Astrocyte of the spinal cord (primary cell): ENCODE measurements around the gene CCL18.
"Not testable (repeated sequence)": the region's sequence is repeated elsewhere in the genome, so short reads cannot be mapped to it uniquely, and the experiment has no call there.

Experiments used
- DNase-seq: peaks from one replicate; pipeline ENCODE4 v3.0.0; 2011; ENCODE audit warnings: low read depth, low spot score
- H3K4me3 ChIP-seq: 2 replicates; pipeline ENCODE4 v1.5.1; 2011; ENCODE audit warnings: low read depth, mild to moderate bottlenecking, low read length, moderate library complexity
- CTCF ChIP-seq: IDR thresholded peaks from 2 replicates; pipeline ENCODE4 v1.5.1; 2012; ENCODE audit warnings: low read depth, mild to moderate bottlenecking, low read length, inconsistent platforms
- in situ Hi-C: cut with HindIII; loops from 2 replicates; pipeline ENCODE4 v1.10.0; 2017; ENCODE audit warnings: low sequenced_read_pairs

CCL18 gene

GRCh38 chr17:36092230-36092629 is 28.2 kb downstream of the CCL18 start:
- H3K4me3 ChIP-seq: no peak overlapping the region
- in situ Hi-C loops: no loop called here
- no peak for DNase-seq
- TF ChIP-seq CTCF: no peak

DNA sequence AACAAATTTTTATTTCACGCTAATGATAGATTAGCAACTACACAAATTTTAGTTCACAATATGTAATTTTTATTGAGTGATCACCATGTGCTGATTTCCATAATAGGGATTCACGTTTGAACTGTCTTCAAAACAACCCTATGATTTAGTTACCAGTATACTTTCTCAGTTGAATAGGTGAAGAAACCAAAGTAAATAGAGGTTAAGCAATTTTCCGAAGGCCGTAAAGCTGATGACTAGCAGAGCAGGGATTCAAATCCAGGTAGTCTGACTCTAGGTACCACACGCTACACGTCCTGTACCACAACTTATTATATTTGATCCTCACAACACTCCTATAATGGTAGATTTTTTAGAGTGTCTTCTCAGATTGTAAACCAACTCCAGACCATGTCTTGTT is 28.6 kb downstream of the CCL18 start:
- H3K4me3 ChIP-seq, DNase-seq, in situ Hi-C loops: not testable (repeated sequence)

- in situ Hi-C loops: no loop called here
- DNase-seq: no peak
- TF ChIP-seq CTCF: no peak
- no peak overlapping the region for H3K4me3 ChIP-seq
Measured at GRCh38 chr17:36094232-36094631, 30.2 kb downstream of the CCL18 start.

DNA sequence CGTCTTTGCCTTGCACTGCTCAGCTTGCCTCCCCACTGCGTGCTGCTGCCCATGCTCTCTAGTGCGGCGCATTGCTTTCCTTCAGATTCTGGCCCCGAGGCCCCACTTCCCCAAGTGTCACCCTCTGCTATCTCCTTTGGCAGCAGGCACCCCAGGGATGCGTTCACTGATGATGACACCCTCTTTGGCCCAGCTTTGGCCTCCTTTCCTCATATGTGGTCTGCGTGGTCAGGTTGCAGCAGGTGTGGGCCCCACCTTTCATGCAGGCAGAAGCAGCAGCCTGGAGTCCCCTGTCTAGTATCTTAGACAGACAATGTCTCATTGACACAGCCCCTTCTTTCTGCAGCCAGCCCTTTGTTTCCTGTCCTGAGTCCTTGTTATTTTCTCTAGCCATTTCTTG is 30.7 kb downstream of the CCL18 start:
- in situ Hi-C loops: no loop called here
- no peak for TF ChIP-seq CTCF
- DNase-seq: no peak
- no peak overlapping the region for H3K4me3 ChIP-seq

- no peak for DNase-seq
- no peak overlapping the region for H3K4me3 ChIP-seq
- in situ Hi-C loops: no loop called here
- no peak for TF ChIP-seq CTCF
Measured at GRCh38 chr17:36095992-36096391, 31.9 kb downstream of the CCL18 start.

GRCh38 chr17:36099004-36099403 is 34.9 kb downstream of the CCL18 start:
- H3K4me3 ChIP-seq, in situ Hi-C loops: not testable (repeated sequence)

GRCh38 chr17:36103401-36103975 is 39.4 kb downstream of the CCL18 start, which contains the start of gene CCL4:
CCL4 (plus strand) TSS chr17:36103827; CDS start chr17:36103906, 79 bp downstream.
- in situ Hi-C loops, DNase-seq, H3K4me3 ChIP-seq: not testable (repeated sequence)

More at GRCh38 chr17:36099004-36099403, 34.9 kb downstream of the CCL18 start:
- not testable (repeated sequence) for DNase-seq

DNA sequence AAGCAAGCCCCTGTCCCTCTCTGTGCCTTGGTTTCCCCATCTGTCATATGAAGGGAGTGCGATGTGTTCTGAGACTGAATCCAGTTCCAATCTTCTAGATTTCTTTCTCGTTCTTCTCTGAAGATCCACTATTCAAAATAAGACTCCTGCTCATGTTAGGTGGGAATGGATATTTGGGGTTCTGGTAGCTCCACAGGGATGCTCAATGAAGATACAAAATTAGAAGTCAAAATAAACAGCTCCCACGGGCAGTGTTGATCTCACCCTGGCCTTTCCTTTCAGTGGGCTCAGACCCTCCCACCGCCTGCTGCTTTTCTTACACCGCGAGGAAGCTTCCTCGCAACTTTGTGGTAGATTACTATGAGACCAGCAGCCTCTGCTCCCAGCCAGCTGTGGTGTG is 40.2 kb downstream of the CCL18 start:
- DNase-seq, in situ Hi-C loops, H3K4me3 ChIP-seq: not testable (repeated sequence)

GRCh38 chr17:36104701-36105181 is 40.7 kb downstream of the CCL18 start:
- in situ Hi-C loops: no loop called here
- no peak for TF ChIP-seq CTCF
- no peak for DNase-seq
- no peak overlapping the region for H3K4me3 ChIP-seq
